Measurements from ENCODE around the gene FTO. TPM values are rescaled to one million over a fixed set of nuclear protein-coding genes. Genes with fewer than 3 reads are reported as not detected.

FTO gene
- total RNA-seq, 1 donor from 2014 or later = 65.8 TPM

- CTCF ChIA-PET = no interaction called here
- H3K27me3 Mint-ChIP-seq = no peaks in the 10 kb centered on the region
- intact Hi-C loops (cut with micrococcal nuclease) = no loop called here
- H3K9me3 Mint-ChIP-seq = no peaks in the 10 kb centered on the region
- H3K27ac Mint-ChIP-seq = no peak overlapping the region
- no peak overlapping the region for H3K4me3 Mint-ChIP-seq
- H3K36me3 Mint-ChIP-seq (ENCODE audit: low read depth) = peaks cover 2% of the 10 kb centered on the region
- POLR2A ChIA-PET = no interaction called here
- H3K4me1 Mint-ChIP-seq = no peaks in the 10 kb centered on the region
- no peak for ATAC-seq (ENCODE audit: low read depth)
- no peak for DNase-seq
- TF ChIP-seq CTCF (IDR thresholded peaks at IDR 0.05) = no peak
Measured at GRCh38 chr16:53974484-53975080, 270.6 kb downstream of the FTO start.

- CTCF ChIA-PET = no interaction called here
- DNase-seq = no peak
- H3K36me3 Mint-ChIP-seq (ENCODE audit: low read depth) = peaks cover 5% of the 10 kb centered on the region
Measured at GRCh38 chr16:53980675-53981074, 276.7 kb downstream of the FTO start.

GRCh38 chr16:53982631-53983042, 278.7 kb downstream of the FTO start:
- no peak for ATAC-seq (ENCODE audit: low read depth)
- intact Hi-C loops (cut with micrococcal nuclease) = no loop called here
- Mint-ChIP-seq H3K4me3 (no peak overlapping the region), H3K27me3 (no peaks in the 10 kb centered on the region), H3K9me3 (no peaks in the 10 kb centered on the region), H3K27ac (no peak overlapping the region), H3K4me1 (no peaks in the 10 kb centered on the region), H3K36me3 (ENCODE audit: low read depth) (peaks cover 7% of the 10 kb centered on the region)
- TF ChIP-seq CTCF (IDR thresholded peaks at IDR 0.05) = no peak
- no peak for DNase-seq
- POLR2A ChIA-PET = no interaction called here
- CTCF ChIA-PET = no interaction called here

More at GRCh38 chr16:53980675-53981074, 276.7 kb downstream of the FTO start:
- H3K4me3 Mint-ChIP-seq = no peak overlapping the region
- H3K9me3 Mint-ChIP-seq = no peaks in the 10 kb centered on the region
- POLR2A ChIA-PET = no interaction called here
- no peak overlapping the region for H3K27ac Mint-ChIP-seq
- intact Hi-C loops (cut with micrococcal nuclease) = no loop called here
- no peaks in the 10 kb centered on the region for H3K4me1 Mint-ChIP-seq
- no peaks in the 10 kb centered on the region for H3K27me3 Mint-ChIP-seq
- no peak for ATAC-seq (ENCODE audit: low read depth)
- no peak for TF ChIP-seq CTCF (IDR thresholded peaks at IDR 0.05)

- no peak overlapping the region for H3K4me3 Mint-ChIP-seq
- H3K9me3 Mint-ChIP-seq = no peaks in the 10 kb centered on the region
- POLR2A ChIA-PET = no interaction called here
- no peak for TF ChIP-seq CTCF (IDR thresholded peaks at IDR 0.05)
- ATAC-seq (ENCODE audit: low read depth) (no peak), DNase-seq (no peak)
- no peaks in the 10 kb centered on the region for H3K27me3 Mint-ChIP-seq
- CTCF ChIA-PET = no interaction called here
- intact Hi-C loops (cut with micrococcal nuclease) = no loop called here
- peaks cover 7% of the 10 kb centered on the region for H3K36me3 Mint-ChIP-seq (ENCODE audit: low read depth)
- H3K27ac Mint-ChIP-seq = no peak overlapping the region
- no peaks in the 10 kb centered on the region for H3K4me1 Mint-ChIP-seq
Measured at GRCh38 chr16:53984936-53985335, 281.0 kb downstream of the FTO start.

- TF ChIP-seq CTCF (IDR thresholded peaks at IDR 0.05) = no peak
- POLR2A ChIA-PET = no interaction called here
- Mint-ChIP-seq H3K27me3 (no peaks in the 10 kb centered on the region), H3K4me1 (no peaks in the 10 kb centered on the region), H3K36me3 (ENCODE audit: low read depth) (peaks cover 5% of the 10 kb centered on the region), H3K4me3 (no peak overlapping the region), H3K27ac (no peak overlapping the region), H3K9me3 (no peaks in the 10 kb centered on the region)
- ATAC-seq (ENCODE audit: low read depth) (no peak), DNase-seq (no peak)
- CTCF ChIA-PET = no interaction called here
- intact Hi-C loops (cut with micrococcal nuclease) = no loop called here
Measured at GRCh38 chr16:53985861-53986260, 281.9 kb downstream of the FTO start.

Measured in activated B cell treated with CpG ODN at 0.5 μM for 24 hours (primary cell).